Muscle of leg (tissue), 11 donors: ENCODE measurements around the gene INPP4B. TPM values are rescaled to one million over a fixed set of nuclear protein-coding genes. Genes with fewer than 3 reads are reported as not detected.

Experiments used
- DNase-seq: peaks from one replicate; pipeline ENCODE4 v3.0.0; 2013
- H3K27ac ChIP-seq: one replicate; pipeline ENCODE4 v1.5.1; 2013; ENCODE audit warnings: mild to moderate bottlenecking, low read length, control low read depth
- H3K27me3 ChIP-seq: one replicate; pipeline ENCODE4 v1.6.1; 2013; ENCODE audit warnings: low read length; ENCODE audit not compliant: control insufficient read depth, insufficient read depth
- H3K36me3 ChIP-seq: one replicate; pipeline ENCODE4 v1.6.1; 2013; ENCODE audit warnings: low read length; ENCODE audit not compliant: control insufficient read depth, insufficient read depth
- H3K4me1 ChIP-seq: one replicate; pipeline ENCODE4 v1.6.1; 2013; ENCODE audit warnings: low read length; ENCODE audit not compliant: control insufficient read depth, insufficient read depth
- H3K4me3 ChIP-seq: one replicate; pipeline ENCODE4 v1.5.1; 2013; ENCODE audit warnings: low read length, control low read depth
- H3K9me3 ChIP-seq: replicated peaks from 2 replicates; pipeline ENCODE4 v1.6.1; 2013; ENCODE audit warnings: low read depth, low read length; ENCODE audit not compliant: control insufficient read depth
- WGBS: methylation state at CpG from one replicate; pipeline ENCODE4 v1.1.5; 2013; ENCODE audit warnings: missing lambda C conversion rate; ENCODE audit not compliant: insufficient coverage; 5-methylcytosine and 5-hydroxymethylcytosine counted together
- polyA plus RNA-seq, 8 donors: library from polyadenylated mRNA; unstranded; fragments of 120-200 nt; gene quantifications; one replicate each; pipeline versions ENCODE4 v1.2.1 to v1.2.3, GENCODE V29; 2013; ENCODE audit warnings: inconsistent platforms in 1 of 8, low replicate concordance in 1 of 8; ENCODE audit not compliant: insufficient read length in 8 of 8, insufficient read depth in 1 of 8
- total RNA-seq: library from RNA; stranded (reverse); fragments of 120-200 nt; gene quantifications from one replicate; pipeline ENCODE4 v1.2.4, GENCODE V29; 2013

Gene INPP4B
- total and polyA plus RNA-seq, 9 donors = 15.7 to 55.1 (median 30.6) TPM

DNA sequence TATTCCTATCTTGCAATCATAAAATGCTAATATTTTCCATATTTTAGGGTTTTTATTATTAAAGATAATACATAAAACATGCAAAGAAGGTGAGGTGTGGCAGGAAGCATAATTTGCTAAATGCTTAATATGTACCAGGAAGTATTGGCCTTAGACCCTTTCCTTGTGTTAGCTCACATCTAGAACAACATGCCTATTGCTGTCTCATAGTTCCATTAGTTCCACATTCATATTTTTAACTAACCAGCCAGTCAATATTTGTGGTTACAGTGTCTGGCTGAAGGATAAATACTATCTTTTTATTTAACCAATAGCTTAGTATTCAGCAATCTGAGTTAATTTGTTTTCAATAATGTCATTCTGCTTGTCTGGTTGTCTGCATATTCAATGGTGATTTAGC is 432.6 kb downstream of the INPP4B start:
- no peaks in the 10 kb centered on the region for H3K27me3 ChIP-seq
- peaks cover 4% of the 10 kb centered on the region for H3K4me1 ChIP-seq
- H3K4me3 ChIP-seq = no peak overlapping the region
- H3K27ac ChIP-seq = no peak overlapping the region
- no peak for DNase-seq
- no peaks in the 10 kb centered on the region for H3K9me3 ChIP-seq
- no peaks in the 10 kb centered on the region for H3K36me3 ChIP-seq

GRCh38 chr4:142411993-142412392 is 434.1 kb downstream of the INPP4B start:
- H3K27me3 ChIP-seq = no peaks in the 10 kb centered on the region
- H3K4me3 ChIP-seq = no peak overlapping the region
- no peaks in the 10 kb centered on the region for H3K9me3 ChIP-seq
- H3K36me3 ChIP-seq = no peaks in the 10 kb centered on the region
- H3K4me1 ChIP-seq = peaks cover 4% of the 10 kb centered on the region
- H3K27ac ChIP-seq = no peak overlapping the region
- no peak for DNase-seq

GRCh38 chr4:142408003-142408441 is 438.1 kb downstream of the INPP4B start:
- Histone ChIP-seq H3K27ac (no peak overlapping the region), H3K9me3 (no peaks in the 10 kb centered on the region), H3K36me3 (no peaks in the 10 kb centered on the region), H3K4me1 (peaks cover 14% of the 10 kb centered on the region), H3K4me3 (no peak overlapping the region), H3K27me3 (no peaks in the 10 kb centered on the region)
- WGBS = no CpG with 5 or more reads among the region's 5 CpGs
- DNase-seq = no peak

DNA sequence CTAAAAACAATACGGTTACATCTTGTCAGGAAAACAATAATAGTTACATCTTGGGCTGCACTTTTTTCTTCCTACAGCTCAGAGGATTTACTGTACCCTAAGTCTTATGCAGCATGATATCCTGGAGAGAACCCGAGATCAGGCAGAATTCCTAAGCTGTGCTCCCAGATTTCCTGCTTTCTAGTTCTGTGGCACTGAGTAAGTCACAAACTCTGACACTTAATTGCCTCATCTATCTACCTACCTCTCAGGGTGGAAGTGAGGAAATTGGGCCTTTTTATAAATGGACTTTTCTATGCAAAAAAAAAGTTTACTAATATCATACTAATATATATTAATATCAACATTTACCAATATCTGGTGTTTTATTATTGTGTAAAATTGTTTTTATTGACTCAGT is 438.5 kb downstream of the INPP4B start:
- Histone ChIP-seq H3K27ac (no peak overlapping the region), H3K4me3 (no peak overlapping the region), H3K36me3 (no peaks in the 10 kb centered on the region), H3K4me1 (peaks cover 16% of the 10 kb centered on the region), H3K27me3 (no peaks in the 10 kb centered on the region), H3K9me3 (no peaks in the 10 kb centered on the region)
- DNase-seq = no peak
- WGBS = 60% methylated on average over 1 of the region's 2 CpGs

GRCh38 chr4:142406917-142407501 is 439.1 kb downstream of the INPP4B start:
- peaks cover 17% of the 10 kb centered on the region for H3K4me1 ChIP-seq
- H3K9me3 ChIP-seq = no peaks in the 10 kb centered on the region
- peak overlapping the region; percentile 97 for H3K27ac ChIP-seq
- WGBS = 20% methylated on average over 1 of the region's 7 CpGs
- H3K36me3 ChIP-seq = no peaks in the 10 kb centered on the region
- H3K27me3 ChIP-seq = no peaks in the 10 kb centered on the region
- H3K4me3 ChIP-seq = no peak overlapping the region
- DNase-seq = no peak

DNA sequence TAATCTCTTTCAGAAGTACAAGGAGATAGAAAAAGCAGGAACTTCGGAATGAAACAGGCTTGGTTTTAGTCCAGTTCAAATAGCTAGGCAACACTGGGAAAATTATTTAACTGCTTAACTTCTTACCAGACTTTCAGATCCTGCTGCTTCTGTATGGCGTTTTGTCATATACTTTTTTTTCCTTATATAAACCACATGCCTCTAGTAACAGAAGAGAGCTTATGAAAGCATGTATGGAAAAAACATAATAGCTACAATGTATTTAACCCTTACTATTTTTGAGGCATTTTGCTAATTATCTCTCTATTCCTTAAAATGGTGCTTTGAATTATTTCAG is 439.6 kb downstream of the INPP4B start:
- Histone ChIP-seq H3K27me3 (no peaks in the 10 kb centered on the region), H3K27ac (peak overlapping the region; percentile 97), H3K4me1 (peaks cover 19% of the 10 kb centered on the region), H3K4me3 (no peak overlapping the region), H3K36me3 (no peaks in the 10 kb centered on the region), H3K9me3 (no peaks in the 10 kb centered on the region)
- WGBS = no CpG with 5 or more reads among the region's 2 CpGs
- DNase-seq = peak; percentile 72

DNA sequence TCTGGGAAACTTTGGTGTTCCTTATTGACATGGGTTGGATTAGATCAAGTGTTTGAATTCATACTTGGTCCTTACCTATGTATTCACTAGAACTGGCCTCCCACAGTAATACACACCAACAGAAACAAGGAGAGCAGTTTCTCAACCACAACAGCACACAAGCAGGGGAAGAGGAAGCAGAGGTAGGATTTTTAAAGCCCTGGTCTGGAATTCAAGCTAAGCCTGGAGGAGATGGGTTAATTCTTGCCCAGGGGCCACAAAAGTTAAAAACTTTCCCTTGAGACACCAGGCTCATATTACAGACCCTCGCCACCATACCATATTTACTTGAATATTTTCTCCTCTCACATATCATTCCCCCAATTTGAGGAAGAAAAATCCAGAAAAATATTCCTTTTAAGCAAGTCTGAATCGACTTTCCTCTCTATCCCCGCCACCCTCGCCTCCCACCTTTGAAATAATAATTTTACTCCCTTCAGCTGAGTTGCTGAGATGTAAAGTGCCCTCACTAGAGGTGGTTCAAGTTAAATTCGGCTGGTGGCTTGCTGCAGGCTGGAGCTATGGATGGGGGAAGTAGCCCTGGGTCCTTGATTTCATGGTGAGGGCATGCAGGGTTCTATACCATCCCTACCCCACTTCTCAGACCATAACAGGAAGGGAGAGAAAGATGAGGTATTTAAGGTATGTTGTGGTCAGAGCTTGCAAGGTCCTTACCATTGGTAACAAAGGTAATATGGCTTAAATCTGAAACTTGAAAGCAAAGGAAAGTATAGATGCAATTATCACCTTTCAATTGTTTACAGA is 440.2 kb downstream of the INPP4B start:
- DNase-seq = peak; percentile 60
- WGBS = 25% methylated on average over 1 of the region's 5 CpGs
- Histone ChIP-seq H3K9me3 (no peaks in the 10 kb centered on the region), H3K4me1 (peaks cover 19% of the 10 kb centered on the region), H3K27ac (peak overlapping the region; percentile 97), H3K36me3 (no peaks in the 10 kb centered on the region), H3K4me3 (peak overlapping the region; percentile 58), H3K27me3 (no peaks in the 10 kb centered on the region)

DNA sequence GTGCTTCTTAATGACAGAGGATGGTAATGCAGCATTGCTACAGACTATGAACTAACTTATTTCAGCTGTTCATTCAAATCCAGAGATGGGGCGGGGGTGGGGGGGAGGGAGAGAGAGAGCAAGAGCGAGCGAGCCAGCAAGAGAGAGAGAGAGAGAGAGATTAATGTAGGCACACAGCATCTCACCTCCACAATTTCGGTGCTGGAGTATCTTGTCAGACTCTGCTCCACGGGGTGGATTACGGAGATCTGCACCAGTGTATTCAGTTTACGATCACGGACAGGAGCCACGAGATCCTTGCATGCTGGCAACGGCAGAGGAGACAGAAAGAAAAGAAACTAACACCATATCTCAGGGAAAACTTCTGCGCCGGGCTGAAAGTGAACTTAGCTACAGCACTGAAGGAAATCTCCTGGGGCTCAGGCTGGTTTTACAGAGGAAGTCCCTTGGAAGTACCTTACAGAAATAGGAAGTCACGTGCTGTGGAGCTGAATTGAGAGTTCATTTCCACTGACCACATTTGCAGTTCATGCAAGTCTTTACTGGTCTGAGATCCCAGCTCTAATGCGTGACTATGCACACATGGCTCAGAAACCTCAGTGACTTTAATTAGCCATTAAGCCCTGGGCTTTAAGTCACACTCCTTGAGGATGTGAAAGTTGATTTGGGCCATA is 440.9 kb downstream of the INPP4B start:
- peak overlapping the region; percentile 58 for H3K4me3 ChIP-seq
- H3K4me1 ChIP-seq = peaks cover 19% of the 10 kb centered on the region
- peak overlapping the region; percentile 97 for H3K27ac ChIP-seq
- no peaks in the 10 kb centered on the region for H3K27me3 ChIP-seq
- H3K36me3 ChIP-seq = no peaks in the 10 kb centered on the region
- DNase-seq = peak; percentile 92
- H3K9me3 ChIP-seq = no peaks in the 10 kb centered on the region
- WGBS = 0% methylated on average over 1 of the region's 14 CpGs

DNA sequence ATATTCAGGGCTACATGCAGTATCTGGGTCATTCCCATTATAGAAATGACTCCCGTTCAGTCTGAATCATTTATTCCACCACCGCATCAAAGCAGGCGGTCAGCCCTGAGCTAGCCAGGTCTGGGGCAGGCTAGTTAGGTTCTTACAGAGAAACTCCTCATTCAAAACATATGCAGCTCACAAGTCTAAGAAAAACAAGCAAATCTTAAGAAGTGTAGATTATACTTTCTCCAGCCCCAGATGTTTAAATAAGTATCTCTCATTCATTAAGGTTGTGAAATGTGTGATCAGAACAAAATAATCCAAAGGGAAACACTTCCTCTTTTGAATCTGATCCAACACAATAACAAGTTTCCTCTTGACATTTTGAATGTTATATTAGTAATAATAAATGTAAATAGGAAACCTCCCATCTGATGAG is 441.9 kb downstream of the INPP4B start:
- Histone ChIP-seq H3K9me3 (no peaks in the 10 kb centered on the region), H3K36me3 (no peaks in the 10 kb centered on the region), H3K4me1 (peaks cover 19% of the 10 kb centered on the region), H3K27ac (peak overlapping the region; percentile 97), H3K27me3 (no peaks in the 10 kb centered on the region), H3K4me3 (peak overlapping the region; percentile 58)
- DNase-seq = peak; percentile 89
- no CpG with 5 or more reads among the region's 3 CpGs for WGBS

DNA sequence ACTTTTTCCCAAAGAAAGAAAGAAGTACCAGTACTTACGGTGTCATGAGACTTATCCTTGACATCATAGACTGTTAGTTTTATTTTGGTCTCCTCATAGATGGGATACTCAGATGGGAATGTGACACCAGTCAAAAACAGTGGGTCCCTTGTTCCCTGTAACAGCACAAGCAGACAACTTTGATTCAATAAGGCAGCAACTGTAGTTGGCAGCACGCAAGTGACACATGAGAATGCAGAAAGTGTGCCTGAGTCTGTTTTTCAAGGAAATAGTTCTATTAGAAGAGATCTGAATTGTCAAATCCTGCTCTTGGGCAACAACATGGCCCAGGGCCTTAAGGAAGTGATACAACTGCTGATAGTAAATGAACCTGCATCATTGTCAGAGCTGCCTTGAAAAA is 443.2 kb downstream of the INPP4B start:
- Histone ChIP-seq H3K4me3 (peak overlapping the region; percentile 28), H3K27me3 (no peaks in the 10 kb centered on the region), H3K27ac (peak overlapping the region; percentile 97), H3K36me3 (no peaks in the 10 kb centered on the region), H3K9me3 (no peaks in the 10 kb centered on the region), H3K4me1 (peaks cover 19% of the 10 kb centered on the region)
- DNase-seq = peak; percentile 82
- 44% methylated on average over 1 of the region's 2 CpGs for WGBS
